Brain microvascular endothelial cell (primary cell): ENCODE data around the gene PRORP.
"Not testable (repeated sequence)": the region's sequence is repeated elsewhere in the genome, so short reads cannot be mapped to it uniquely, and the experiment has no call there.

Experiments
- DNase-seq: peaks from one replicate; pipeline ENCODE4 v3.0.0-alpha.2; 2020
- H3K27ac ChIP-seq: fragments of 250-450 bp; sonication (Bioruptor Pico); 2 replicates; pipeline ENCODE4 v1.5.1; 2020; ENCODE audit warnings: mild to moderate bottlenecking, moderate library complexity
- H3K27me3 ChIP-seq: fragments of 250-450 bp; sonication (Bioruptor Pico); replicated peaks from 2 replicates; pipeline ENCODE4 v1.5.1; 2020; ENCODE audit warnings: mild to moderate bottlenecking
- H3K36me3 ChIP-seq: fragments of 250-450 bp; sonication (Bioruptor Pico); replicated peaks from 2 replicates; pipeline ENCODE4 v1.5.1; 2020; ENCODE audit warnings: mild to moderate bottlenecking
- H3K4me3 ChIP-seq: 2 replicates; pipeline ENCODE4 v1.5.1; 2011; ENCODE audit warnings: low read depth, mild to moderate bottlenecking, control low read depth, low read length, moderate library complexity
- in situ Hi-C: cut with HindIII; loops from 2 replicates; pipeline ENCODE4 v1.10.0; 2017; ENCODE audit warnings: low sequenced_read_pairs, low pct_ligation_motif_present
- TF ChIP-seq, protein P1 (sequence below): IDR thresholded peaks from 2 replicates; pipeline ENCODE4 v1.5.1; 2011; ENCODE audit warnings: low read depth, mild to moderate bottlenecking, moderate library complexity, low read length, control low read depth, inconsistent platforms; ENCODE audit errors: missing control alignments

The PRORP gene

DNA sequence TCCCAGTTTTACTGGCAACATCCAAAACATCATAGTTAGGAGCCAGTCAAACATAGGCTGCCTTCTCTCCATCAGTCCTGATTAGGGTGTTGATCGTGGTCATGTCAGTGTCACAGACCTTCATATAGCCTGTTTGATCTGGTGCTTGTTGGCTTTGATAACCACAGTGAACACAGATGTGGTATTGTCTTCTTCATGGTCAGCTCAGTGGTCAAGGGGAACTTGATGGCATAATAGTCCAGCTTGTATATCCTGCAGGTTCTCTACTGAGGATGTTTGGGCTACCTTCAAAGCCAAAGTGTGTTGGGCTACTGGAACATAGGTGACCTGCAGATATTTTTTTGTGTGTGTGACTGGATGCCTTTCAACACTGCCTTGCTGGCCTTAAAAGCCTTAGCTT is 21.7 kb downstream of the PRORP start:
- H3K36me3 ChIP-seq = no peaks in the 10 kb centered on the region
- TF ChIP-seq, protein P1, sequence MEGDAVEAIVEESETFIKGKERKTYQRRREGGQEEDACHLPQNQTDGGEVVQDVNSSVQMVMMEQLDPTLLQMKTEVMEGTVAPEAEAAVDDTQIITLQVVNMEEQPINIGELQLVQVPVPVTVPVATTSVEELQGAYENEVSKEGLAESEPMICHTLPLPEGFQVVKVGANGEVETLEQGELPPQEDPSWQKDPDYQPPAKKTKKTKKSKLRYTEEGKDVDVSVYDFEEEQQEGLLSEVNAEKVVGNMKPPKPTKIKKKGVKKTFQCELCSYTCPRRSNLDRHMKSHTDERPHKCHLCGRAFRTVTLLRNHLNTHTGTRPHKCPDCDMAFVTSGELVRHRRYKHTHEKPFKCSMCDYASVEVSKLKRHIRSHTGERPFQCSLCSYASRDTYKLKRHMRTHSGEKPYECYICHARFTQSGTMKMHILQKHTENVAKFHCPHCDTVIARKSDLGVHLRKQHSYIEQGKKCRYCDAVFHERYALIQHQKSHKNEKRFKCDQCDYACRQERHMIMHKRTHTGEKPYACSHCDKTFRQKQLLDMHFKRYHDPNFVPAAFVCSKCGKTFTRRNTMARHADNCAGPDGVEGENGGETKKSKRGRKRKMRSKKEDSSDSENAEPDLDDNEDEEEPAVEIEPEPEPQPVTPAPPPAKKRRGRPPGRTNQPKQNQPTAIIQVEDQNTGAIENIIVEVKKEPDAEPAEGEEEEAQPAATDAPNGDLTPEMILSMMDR = no peak
- in situ Hi-C loops = no loop called here
- DNase-seq = no peak
- H3K4me3 ChIP-seq = no peak overlapping the region
- no peak overlapping the region for H3K27ac ChIP-seq
- no peaks in the 10 kb centered on the region for H3K27me3 ChIP-seq

DNA sequence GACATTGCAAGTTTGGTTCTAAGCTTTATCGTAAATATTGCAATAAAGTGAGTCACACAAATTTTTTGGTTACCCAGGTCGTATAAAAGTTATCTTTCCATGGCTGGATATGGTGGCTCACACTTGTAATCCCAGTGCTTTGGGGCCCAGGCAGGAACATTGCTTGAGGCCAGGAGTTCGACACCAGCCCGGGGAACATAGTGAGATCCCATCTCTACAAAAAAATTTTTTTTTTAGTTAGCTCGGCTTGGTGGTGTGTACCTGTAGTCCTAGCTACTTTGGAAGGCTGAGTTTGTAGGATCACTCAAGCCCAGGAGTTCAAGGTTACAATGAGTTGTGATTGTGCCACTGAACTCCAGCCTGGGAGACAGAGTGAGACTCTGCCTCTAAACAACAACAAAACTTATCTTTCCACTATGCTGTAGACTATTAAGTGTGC is 24.4 kb downstream of the PRORP start:
- H3K27me3 ChIP-seq = no peaks in the 10 kb centered on the region
- in situ Hi-C loops = no loop called here
- H3K36me3 ChIP-seq = peaks cover 4% of the 10 kb centered on the region
- no peak for DNase-seq
- no peak overlapping the region for H3K27ac ChIP-seq
- no peak overlapping the region for H3K4me3 ChIP-seq
- TF ChIP-seq, protein P1 = no peak

DNA sequence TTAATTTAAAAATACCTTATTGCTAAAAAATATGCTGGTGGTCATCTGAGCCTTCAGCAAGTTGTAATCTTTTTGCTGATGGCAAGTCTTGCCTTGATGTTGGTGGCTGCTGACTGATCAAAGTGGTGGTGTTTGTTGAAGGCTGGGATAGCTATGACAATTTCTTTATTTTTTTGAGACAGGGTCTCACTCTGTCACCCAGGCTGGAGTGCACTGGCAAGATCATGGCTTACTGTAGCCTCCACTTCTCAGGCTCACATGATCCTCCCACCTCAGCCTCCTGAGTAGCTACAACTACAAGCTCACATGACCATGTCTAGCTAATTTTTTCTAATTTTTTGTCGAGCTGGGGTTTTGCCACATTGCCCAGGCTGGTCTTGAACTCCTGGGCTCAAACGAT is 24.8 kb downstream of the PRORP start:
- in situ Hi-C loops = no loop called here
- TF ChIP-seq, protein P1 = no peak
- H3K4me3 ChIP-seq = no peak overlapping the region
- no peak for DNase-seq
- no peak overlapping the region for H3K27ac ChIP-seq
- no peaks in the 10 kb centered on the region for H3K27me3 ChIP-seq
- H3K36me3 ChIP-seq = peaks cover 4% of the 10 kb centered on the region

DNA sequence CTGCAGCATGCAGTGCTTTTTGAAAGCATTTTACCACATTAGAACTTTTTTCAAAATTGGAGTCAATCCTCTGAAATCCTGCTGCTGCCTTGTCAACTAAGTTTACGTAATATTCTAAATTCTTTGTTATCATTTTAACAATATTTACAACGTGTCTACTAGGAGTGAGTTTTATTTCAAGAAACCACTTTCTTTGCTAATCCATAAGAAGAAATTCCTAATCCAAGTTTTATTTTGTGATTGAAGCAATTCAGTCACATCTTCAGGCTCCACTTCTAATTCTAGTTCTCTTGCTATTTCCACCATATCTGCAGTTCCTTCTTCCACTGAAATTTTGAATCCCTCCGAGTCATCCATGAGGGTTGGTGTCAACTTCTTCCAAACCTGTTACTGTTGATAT is 25.4 kb downstream of the PRORP start:
- Histone ChIP-seq H3K4me3 (no peak overlapping the region), H3K27ac (no peak overlapping the region), H3K27me3 (no peaks in the 10 kb centered on the region), H3K36me3 (peaks cover 4% of the 10 kb centered on the region)
- DNase-seq = no peak
- in situ Hi-C loops = no loop called here
- TF ChIP-seq, protein P1 = no peak

DNA sequence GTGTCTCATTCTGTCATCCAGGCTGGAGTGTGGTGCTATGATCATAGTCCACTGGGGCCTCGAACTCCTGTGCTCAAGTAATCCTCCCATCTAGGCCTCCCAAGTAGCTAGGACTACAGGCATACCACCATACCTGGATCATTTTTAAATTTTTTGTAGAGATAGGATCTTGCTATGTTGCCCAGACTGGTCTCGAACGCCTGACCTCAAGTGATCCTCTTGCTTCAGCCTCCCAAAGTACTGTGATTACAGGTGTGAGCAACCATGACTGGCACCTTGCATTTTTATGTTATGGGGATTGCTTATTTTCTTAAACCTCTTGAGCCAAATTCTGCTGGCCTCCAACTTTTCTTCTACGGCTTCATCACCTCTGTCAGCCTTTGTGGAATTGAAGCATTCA is 26.9 kb downstream of the PRORP start:
- Histone ChIP-seq H3K27me3 (no peaks in the 10 kb centered on the region), H3K27ac (no peak overlapping the region), H3K4me3 (no peak overlapping the region), H3K36me3 (peaks cover 4% of the 10 kb centered on the region)
- in situ Hi-C loops = no loop called here
- no peak for DNase-seq
- TF ChIP-seq, protein P1 = no peak

- H3K27me3 ChIP-seq, H3K27ac ChIP-seq, DNase-seq, H3K4me3 ChIP-seq, in situ Hi-C loops, H3K36me3 ChIP-seq: not testable (repeated sequence)
Observed at GRCh38 chr14:35152531-35152930, 30.2 kb downstream of the PRORP start.

DNA sequence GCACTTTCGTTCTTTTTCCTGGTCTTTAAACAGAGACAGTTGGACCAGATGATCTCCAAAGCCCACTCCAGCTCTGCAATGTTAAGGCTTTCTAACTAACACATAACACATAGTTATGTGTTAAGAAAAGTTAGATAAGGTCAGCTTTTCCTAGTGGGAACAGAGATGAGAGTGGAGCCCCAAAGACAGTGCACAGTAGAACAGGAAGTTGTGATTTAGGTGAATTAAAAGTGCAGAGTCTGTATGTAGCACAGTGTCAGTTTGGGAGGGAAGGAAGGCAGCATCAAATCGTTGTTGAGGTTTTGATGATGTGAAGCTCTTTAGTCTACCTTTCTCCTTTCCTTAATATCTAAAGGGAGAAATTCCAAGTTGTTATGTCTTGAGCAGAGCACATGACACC is 31.7 kb downstream of the PRORP start:
- Histone ChIP-seq H3K27me3 (no peaks in the 10 kb centered on the region), H3K27ac (no peak overlapping the region), H3K4me3 (no peak overlapping the region), H3K36me3 (peaks cover 6% of the 10 kb centered on the region)
- no peak for DNase-seq
- TF ChIP-seq, protein P1 = no peak
- in situ Hi-C loops = no loop called here
